Epithelial cell of esophagus (primary cell): ENCODE results near the gene ZNF74.
"Not testable (repeated sequence)": the region's sequence is repeated elsewhere in the genome, so short reads cannot be mapped to it uniquely, and the experiment has no call there.

Experiments used
- DNase-seq: peaks from one replicate; pipeline ENCODE4 v3.0.0; 2010; ENCODE audit warnings: low read depth
- H3K4me3 ChIP-seq: 2 replicates; pipeline ENCODE4 v1.5.1; 2011; ENCODE audit warnings: mild to moderate bottlenecking, low read length, control low read depth
- TF ChIP-seq, protein P1 (sequence below): IDR thresholded peaks from 2 replicates; pipeline ENCODE4 v1.5.1; 2011; ENCODE audit warnings: low read depth, mild to moderate bottlenecking, low read length, control low read depth, inconsistent platforms; ENCODE audit not compliant: insufficient read depth; ENCODE audit errors: missing control alignments

Gene ZNF74

DNA sequence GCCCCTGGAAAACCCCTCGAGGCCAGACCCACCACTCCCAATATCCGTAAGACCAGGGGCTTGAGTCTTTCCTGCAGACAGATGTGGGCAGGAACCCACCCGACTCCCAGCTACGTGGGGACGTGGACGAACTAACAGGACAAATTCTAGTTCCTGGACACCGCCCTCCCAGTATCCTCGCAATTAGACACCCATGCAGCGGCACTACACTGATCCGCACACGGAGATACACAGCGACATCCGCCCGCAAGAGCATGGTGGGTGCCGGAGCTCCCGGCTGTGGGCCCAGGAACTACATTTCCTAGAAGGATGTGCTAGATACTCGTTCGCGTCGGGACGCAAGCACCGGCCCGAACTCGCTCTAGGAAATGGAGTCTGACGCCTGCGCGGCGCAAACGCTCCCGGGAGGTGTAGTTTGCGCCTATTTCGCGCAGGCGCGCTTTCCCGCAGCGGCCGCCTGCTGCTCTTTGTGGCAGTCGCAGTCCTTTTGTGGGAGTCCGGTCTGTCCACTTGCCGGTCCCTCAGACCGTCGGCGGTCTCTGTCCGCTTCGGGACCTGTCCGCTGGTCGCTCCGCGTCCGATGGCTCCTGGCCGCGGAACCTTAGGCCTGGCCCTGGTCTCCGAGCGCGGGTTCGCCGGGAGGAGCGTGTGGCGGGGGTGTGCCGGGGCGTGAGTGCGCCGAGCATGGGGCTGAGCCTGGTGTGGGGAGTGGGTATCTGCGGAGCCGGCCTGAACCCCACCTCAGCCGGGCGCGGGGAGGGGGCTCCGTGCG, at the start of gene ZNF74:
Gene ZNF74 (plus strand): TSS at position 447 of the 772 bp plus-strand sequence. CDS start 478 bp downstream, outside the sequence.
- TF ChIP-seq, protein P1, sequence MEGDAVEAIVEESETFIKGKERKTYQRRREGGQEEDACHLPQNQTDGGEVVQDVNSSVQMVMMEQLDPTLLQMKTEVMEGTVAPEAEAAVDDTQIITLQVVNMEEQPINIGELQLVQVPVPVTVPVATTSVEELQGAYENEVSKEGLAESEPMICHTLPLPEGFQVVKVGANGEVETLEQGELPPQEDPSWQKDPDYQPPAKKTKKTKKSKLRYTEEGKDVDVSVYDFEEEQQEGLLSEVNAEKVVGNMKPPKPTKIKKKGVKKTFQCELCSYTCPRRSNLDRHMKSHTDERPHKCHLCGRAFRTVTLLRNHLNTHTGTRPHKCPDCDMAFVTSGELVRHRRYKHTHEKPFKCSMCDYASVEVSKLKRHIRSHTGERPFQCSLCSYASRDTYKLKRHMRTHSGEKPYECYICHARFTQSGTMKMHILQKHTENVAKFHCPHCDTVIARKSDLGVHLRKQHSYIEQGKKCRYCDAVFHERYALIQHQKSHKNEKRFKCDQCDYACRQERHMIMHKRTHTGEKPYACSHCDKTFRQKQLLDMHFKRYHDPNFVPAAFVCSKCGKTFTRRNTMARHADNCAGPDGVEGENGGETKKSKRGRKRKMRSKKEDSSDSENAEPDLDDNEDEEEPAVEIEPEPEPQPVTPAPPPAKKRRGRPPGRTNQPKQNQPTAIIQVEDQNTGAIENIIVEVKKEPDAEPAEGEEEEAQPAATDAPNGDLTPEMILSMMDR, result peak; percentile 7
- DNase-seq, result peak; percentile 91
- H3K4me3 ChIP-seq, result peak within 1 kb of the TSS; percentile 77

- not testable (repeated sequence) for H3K4me3 ChIP-seq, DNase-seq
Observed at GRCh38 chr22:20346553-20346952, 47.4 kb upstream of the ZNF74 start.

DNA sequence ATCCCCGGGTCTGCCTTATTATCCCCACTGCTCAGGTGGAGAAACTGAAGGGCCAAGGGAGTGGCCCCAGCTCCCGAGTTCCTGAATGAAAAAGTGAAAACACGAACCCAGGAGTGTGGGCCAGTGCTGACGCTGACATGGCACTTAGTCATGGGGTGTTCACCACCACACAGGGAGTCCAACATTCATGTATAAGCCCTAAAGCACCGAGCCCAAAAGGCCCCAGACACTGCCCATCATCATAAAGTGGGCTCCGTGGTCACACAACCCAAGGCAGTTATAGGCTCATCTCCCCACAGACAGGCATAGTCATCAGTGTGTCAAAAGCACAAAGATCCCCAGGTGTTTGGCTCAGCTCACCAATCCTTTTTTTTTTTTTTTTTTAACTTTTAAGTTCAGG, 41.4 kb upstream of the ZNF74 start:
- H3K4me3 ChIP-seq, result not testable (repeated sequence)
- DNase-seq, result peak; percentile 42

- H3K4me3 ChIP-seq, result no peak overlapping the region
- TF ChIP-seq, protein P1, result no peak
- DNase-seq, result no peak
Observed at GRCh38 chr22:20354238-20354975, 39.5 kb upstream of the ZNF74 start.

DNA sequence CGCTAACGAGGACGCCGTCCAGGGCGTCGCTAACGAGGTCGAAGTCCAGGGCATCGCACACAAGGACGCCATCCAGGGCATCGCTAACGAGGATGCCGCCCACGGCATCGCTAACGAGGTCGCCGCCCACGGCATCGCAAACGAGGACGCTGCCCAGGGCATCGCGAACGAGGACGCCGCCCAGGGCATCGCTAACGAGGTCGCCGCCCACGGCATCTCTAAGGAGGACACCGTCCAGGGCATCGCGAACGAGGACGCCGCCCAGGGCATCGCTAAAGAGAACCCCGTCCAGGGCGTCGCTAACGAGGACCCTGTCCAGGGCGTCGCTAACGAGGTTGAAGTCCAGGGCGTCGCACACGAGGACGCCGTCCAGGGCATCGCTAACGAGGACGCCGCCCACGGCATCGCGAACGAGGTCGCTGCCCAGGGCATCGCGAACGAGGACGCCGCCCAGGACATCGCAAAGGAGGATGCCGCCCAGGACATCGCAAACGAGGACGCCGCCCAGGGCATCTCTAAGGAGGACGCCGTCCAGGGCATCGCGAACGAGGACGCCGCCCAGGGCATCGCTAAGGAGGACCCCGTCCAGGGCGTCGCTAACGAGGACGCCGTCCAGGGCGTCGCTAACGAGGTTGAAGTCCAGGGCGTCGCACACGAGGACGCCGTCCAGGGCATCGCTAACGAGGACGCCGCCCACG, 37.9 kb upstream of the ZNF74 start:
- H3K4me3 ChIP-seq, DNase-seq: not testable (repeated sequence)

DNA sequence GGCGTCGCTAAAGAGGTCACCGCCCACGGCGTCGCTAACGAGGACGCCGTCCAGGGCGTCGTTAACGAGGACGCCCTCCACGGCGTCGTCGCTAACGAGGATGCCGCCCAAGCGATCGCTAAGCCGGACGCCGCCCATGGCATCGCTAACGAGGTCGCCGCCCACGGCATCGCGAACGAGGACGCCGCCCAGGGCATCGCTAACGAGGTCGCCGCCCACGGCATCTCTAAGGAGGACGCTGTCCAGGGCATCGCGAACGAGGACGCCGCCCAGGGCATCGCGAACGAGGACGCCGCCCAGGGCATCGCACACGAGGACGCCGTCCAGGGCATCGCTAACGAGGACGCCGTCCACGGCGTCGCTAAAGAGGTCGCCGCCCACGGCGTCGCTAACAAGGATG, 37.0 kb upstream of the ZNF74 start:
- DNase-seq, H3K4me3 ChIP-seq: not testable (repeated sequence)

DNA sequence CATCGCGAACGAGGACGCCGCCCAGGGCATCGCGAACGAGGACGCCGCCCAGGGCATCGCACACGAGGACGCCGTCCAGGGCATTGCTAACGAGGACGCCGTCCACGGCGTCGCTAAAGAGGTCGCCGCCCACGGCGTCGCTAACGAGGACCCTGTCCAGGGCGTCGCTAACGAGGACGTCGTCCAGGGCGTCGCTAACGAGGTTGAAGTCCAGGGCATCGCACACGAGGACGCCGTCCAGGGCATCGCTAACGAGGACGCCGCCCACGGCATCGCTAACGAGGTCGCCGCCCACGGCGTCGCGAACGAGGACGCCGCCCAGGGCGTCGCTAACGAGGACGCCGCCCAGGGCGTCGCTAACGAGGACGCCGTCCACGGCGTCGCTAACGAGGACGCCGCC, 36.0 kb upstream of the ZNF74 start:
- not testable (repeated sequence) for H3K4me3 ChIP-seq, DNase-seq

GRCh38 chr22:20358503-20359239, 35.3 kb upstream of the ZNF74 start:
- not testable (repeated sequence) for H3K4me3 ChIP-seq

GRCh38 chr22:20360261-20360660, 33.7 kb upstream of the ZNF74 start:
- not testable (repeated sequence) for DNase-seq, H3K4me3 ChIP-seq

More at GRCh38 chr22:20358503-20359239, 35.3 kb upstream of the ZNF74 start:
- not testable (repeated sequence) for DNase-seq

GRCh38 chr22:20360866-20361751, 32.8 kb upstream of the ZNF74 start:
- not testable (repeated sequence) for DNase-seq, H3K4me3 ChIP-seq

- not testable (repeated sequence) for DNase-seq, H3K4me3 ChIP-seq
Observed at GRCh38 chr22:20361752-20362229, 32.2 kb upstream of the ZNF74 start.

- H3K4me3 ChIP-seq, DNase-seq: not testable (repeated sequence)
Observed at GRCh38 chr22:20362403-20362802, 31.5 kb upstream of the ZNF74 start.

DNA sequence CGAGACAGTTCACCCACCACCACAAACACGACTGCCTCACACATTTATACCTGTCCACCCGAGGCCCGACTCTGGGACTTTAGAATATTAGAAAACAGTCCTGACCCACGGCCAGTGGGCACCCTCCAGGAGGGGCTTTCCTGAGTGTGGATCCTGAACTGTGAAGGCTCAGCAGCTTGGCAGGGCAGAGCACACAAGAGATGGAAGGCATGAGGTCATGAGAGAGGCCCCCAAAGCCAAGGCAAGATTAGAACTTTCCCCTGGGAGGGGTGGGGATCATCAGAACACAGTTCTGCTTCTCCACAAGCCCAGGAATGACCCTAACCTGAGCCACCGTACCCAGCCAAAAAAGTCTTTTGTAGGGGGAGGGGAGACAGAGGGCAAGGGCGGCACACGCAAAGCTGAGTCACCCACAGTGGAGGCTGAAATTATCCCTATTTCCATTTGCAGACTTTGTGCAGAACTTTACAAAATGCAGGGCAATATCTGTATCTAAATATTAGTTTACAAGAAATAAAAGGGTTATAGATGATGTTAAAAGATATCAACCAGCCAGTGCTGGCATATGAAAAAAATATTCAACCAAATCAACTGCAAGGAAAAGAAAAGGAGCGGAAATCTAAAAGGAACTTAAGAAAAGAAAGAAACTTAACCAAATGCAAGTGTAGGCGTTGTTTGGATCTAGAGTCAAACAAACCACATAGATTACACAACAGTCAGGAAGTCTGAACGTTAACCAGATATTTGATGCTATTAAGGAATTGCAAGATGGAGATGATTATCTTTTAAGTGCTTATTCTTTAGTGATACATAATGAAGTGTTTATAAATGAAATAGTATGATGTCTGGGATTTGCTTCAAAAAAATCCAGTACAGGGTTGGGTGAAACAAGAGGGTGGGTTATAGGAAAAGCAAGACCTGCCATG, 29.4 kb upstream of the ZNF74 start:
- not testable (repeated sequence) for H3K4me3 ChIP-seq, DNase-seq

- DNase-seq, H3K4me3 ChIP-seq: not testable (repeated sequence)
Observed at GRCh38 chr22:20366841-20367240, 27.1 kb upstream of the ZNF74 start.
